ENCODE results near the gene ZBTB47. TPM values are rescaled to one million over a fixed set of nuclear protein-coding genes. Genes with fewer than 3 reads are reported as not detected.

Gene ZBTB47
- total and polyA plus RNA-seq, 2 donors (not counting 3 experiments of a cell fraction or from before 2014, with no cell fraction given) = 10.6 to 14.5 TPM

GRCh38 chr3:42709621-42710020, 56.1 kb downstream of the ZBTB47 start:
- dilution Hi-C loops (cut with MboI; ENCODE audit: extremely low pct_ligation_motif_present, low sequenced_read_pairs) = no loop called here
- FAIRE-seq = no peak
- CTCF ChIA-PET = no interaction called here

More at GRCh38 chr3:42709621-42710020, 56.1 kb downstream of the ZBTB47 start:
- DNase-seq (ENCODE audit: low read depth, low spot score) = no peak
- Histone ChIP-seq H3K9me1 (replicated peaks; ENCODE audit: control insufficient read depth, extremely low read depth, insufficient read depth, low read length) (no peaks in the 10 kb centered on the region), H3K4me2 (ENCODE audit: insufficient read depth, low read length) (no peak overlapping the region), H4K20me1 (replicated peaks; ENCODE audit: control insufficient read depth, extremely low read depth, insufficient read depth, low read length) (no peaks in the 10 kb centered on the region), H3K9ac (replicated peaks; ENCODE audit: extremely low read depth, insufficient read depth, low read length) (no peak overlapping the region), H3K9me3 (replicated peaks; ENCODE audit: control insufficient read depth, insufficient read depth, low read length) (no peaks in the 10 kb centered on the region), H3K27ac (ENCODE audit: insufficient read depth, low read depth, low read length) (no peak overlapping the region), H3K79me2 (ENCODE audit: control insufficient read depth, insufficient read depth, low read length) (no peaks in the 10 kb centered on the region), H2AFZ (ENCODE audit: low read depth, low read length) (no peak overlapping the region), H3K4me3 (replicated peaks in 1 of 3; ENCODE audit: insufficient read depth in 1 of 3, low read depth in 1 of 3, low read length in 3 of 3) (no peak overlapping the region), H3K4me1 (ENCODE audit: control insufficient read depth, extremely low read depth, insufficient read depth, low read length) (no peaks in the 10 kb centered on the region), H3K27me3 (ENCODE audit: control insufficient read depth in 2 of 2, insufficient read depth in 2 of 2, low read length in 2 of 2) (peaks cover 0 to 2% of the 10 kb centered on the region in 2 experiments), H3K36me3 (ENCODE audit: control insufficient read depth in 2 of 2, extremely low read depth in 1 of 2, insufficient read depth in 2 of 2, low read length in 2 of 2) (no peaks in the 10 kb centered on the region)
- BruUV-seq (replicated peaks) = no TSS peak
- TF ChIP-seq MAX (IDR thresholded peaks at IDR 0.05; ENCODE audit: insufficient read depth, insufficient read length) (no peak), JUN (IDR thresholded peaks at IDR 0.05; ENCODE audit: borderline replicate concordance, insufficient read depth, insufficient read length, low read depth) (no peak), POLR2AphosphoS5 (IDR thresholded peaks at IDR 0.05; ENCODE audit: insufficient read depth, low read depth, low read length) (no peak), EZH2 (IDR thresholded peaks at IDR 0.05; ENCODE audit: borderline replicate concordance, low read depth, low read length, severe bottlenecking) (no peak), MYC (IDR thresholded peaks at IDR 0.05; ENCODE audit: low read depth, low read length) (no peak), FOS (IDR thresholded peaks at IDR 0.05; ENCODE audit: borderline replicate concordance, insufficient read depth, low read length) (no peak), POLR2A (IDR thresholded peaks at IDR 0.05; ENCODE audit: low read depth, low read length) (no peak), GATA2 (IDR thresholded peaks at IDR 0.05; ENCODE audit: insufficient read depth, insufficient read length, low read depth, low read length) (no peak)
- TF ChIP-seq, protein P1, sequence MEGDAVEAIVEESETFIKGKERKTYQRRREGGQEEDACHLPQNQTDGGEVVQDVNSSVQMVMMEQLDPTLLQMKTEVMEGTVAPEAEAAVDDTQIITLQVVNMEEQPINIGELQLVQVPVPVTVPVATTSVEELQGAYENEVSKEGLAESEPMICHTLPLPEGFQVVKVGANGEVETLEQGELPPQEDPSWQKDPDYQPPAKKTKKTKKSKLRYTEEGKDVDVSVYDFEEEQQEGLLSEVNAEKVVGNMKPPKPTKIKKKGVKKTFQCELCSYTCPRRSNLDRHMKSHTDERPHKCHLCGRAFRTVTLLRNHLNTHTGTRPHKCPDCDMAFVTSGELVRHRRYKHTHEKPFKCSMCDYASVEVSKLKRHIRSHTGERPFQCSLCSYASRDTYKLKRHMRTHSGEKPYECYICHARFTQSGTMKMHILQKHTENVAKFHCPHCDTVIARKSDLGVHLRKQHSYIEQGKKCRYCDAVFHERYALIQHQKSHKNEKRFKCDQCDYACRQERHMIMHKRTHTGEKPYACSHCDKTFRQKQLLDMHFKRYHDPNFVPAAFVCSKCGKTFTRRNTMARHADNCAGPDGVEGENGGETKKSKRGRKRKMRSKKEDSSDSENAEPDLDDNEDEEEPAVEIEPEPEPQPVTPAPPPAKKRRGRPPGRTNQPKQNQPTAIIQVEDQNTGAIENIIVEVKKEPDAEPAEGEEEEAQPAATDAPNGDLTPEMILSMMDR (IDR thresholded peaks at IDR 0.05; ENCODE audit: extremely low read depth in 1 of 2, insufficient read depth in 1 of 2, low read depth in 1 of 2, low read length in 2 of 2) = no peak
- intact Hi-C loops (cut with micrococcal nuclease) = no loop called here
- POLR2A ChIA-PET = no interaction called here
